Heart left ventricle (tissue), 16 donors: Measurements from ENCODE around the gene REXO1. TPM values are rescaled to one million over a fixed set of nuclear protein-coding genes. Genes with fewer than 3 reads are reported as not detected.

Experiments
- ATAC-seq, 4 donors: fragments of 200-7000 bp; cut with Tn5 transposase; one replicate each; pipeline ENCODE4 v1.9.1; 2020 to 2022; ENCODE audit warnings: moderate library complexity in 4 of 4, mild to moderate bottlenecking in 3 of 4, moderate number of reproducible peaks in 1 of 4
- DNase-seq, 5 donors: peaks; one replicate each; pipeline ENCODE4 v3.0.0-alpha.2; 2020
- H3K27ac ChIP-seq, 12 donors: fragments of 200-600 bp; sonication (generic) in 4 of 12; one replicate each; pipeline versions ENCODE4 v1.5.0 to v1.8.0; 2016 to 2022; ENCODE audit warnings: mild to moderate bottlenecking in 2 of 12
- H3K27me3 ChIP-seq, 9 donors: fragments of 200-600 bp; sonication (generic) in 2 of 9; one replicate each; pipeline versions ENCODE4 v1.5.1 to v1.8.0; 2016 to 2022; ENCODE audit warnings: mild to moderate bottlenecking in 3 of 9
- H3K36me3 ChIP-seq, 9 donors: fragments of 200-600 bp; sonication (generic) in 2 of 9; one replicate each; pipeline versions ENCODE4 v1.5.0 to v1.8.0; 2018 to 2022; ENCODE audit warnings: mild to moderate bottlenecking in 2 of 9
- H3K4me1 ChIP-seq, 12 donors: fragments of 200-600 bp; sonication (generic) in 4 of 12; one replicate each; pipeline versions ENCODE4 v1.5.0 to v1.8.0; 2016 to 2022; ENCODE audit warnings: mild to moderate bottlenecking in 3 of 12
- H3K4me3 ChIP-seq, 12 donors: fragments of 200-600 bp; sonication (generic) in 4 of 12; one replicate each; pipeline versions ENCODE4 v1.5.0 to v1.8.0; 2017 to 2022; ENCODE audit warnings: mild to moderate bottlenecking in 9 of 12, moderate library complexity in 4 of 12
- H3K9me3 ChIP-seq, 12 donors: fragments of 200-600 bp; sonication (generic) in 4 of 12; one replicate each; pipeline versions ENCODE4 v1.5.0 to v1.8.0; 2016 to 2022; ENCODE audit warnings: mild to moderate bottlenecking in 1 of 12
- CTCF ChIP-seq, 12 donors: fragments of 200-600 bp; sonication (generic) in 4 of 12; IDR thresholded peaks; one replicate each; pipeline versions ENCODE4 v1.5.0 to v1.8.0; 2018 to 2022; ENCODE audit warnings: antibody characterized with exemption in 12 of 12, mild to moderate bottlenecking in 5 of 12
- POLR2A ChIP-seq, 2 donors: fragments of 450-650 bp; IDR thresholded peaks; one replicate each; pipeline ENCODE4 v1.6.1; 2017; ENCODE audit warnings: antibody characterized with exemption in 2 of 2, mild to moderate bottlenecking in 2 of 2, moderate library complexity in 2 of 2
- WGBS, 4 donors: extraction: QIAGEN DNeasy Blood & Tissue Kit in 2 of 4; methylation state at CpG; one replicate each; pipeline versions ENCODE4 v1.1.5 to v1.1.7; 2013 to 2018; 5-methylcytosine and 5-hydroxymethylcytosine counted together
- intact Hi-C, 10 donors: fragments of 100-400 bp; cut with DNase I; formaldehyde crosslinking; loops; one replicate each; pipeline versions ENCODE4 v1.11.1 to v1.14.2; 2022
- polyA plus RNA-seq, 2 donors: library from polyadenylated mRNA; stranded (reverse); fragments of 200-250 nt; gene quantifications; one replicate each; pipeline ENCODE4 v1.2.3, GENCODE V29; 2013
- total RNA-seq, 9 donors: library from RNA; depleted of rRNA in 2 of 9; stranded (reverse); fragments of >200 nt in 2 of 9; fragmentation: NEBNext Ultra II Directional in 3 of 9; extraction: Animal tissue kit (Norgen Biotek cat#: 25700) in 3 of 9; gene quantifications; one replicate each; pipeline versions ENCODE4 v1.1.0 to v1.2.4, GENCODE V29; 2016 to 2023
- donor health status: ischemic (EF 13 %, LVEDD 7.1; RV severe dilation, severe dysfunction).
- donor health status: healthy with polysubstance abuse.
- donor health status: DM: no; HTN: yes; CAD: no.
- donor health status: DM: no; HTN: no; CAD: no.
- donor health status: ischemic (EF 25% LVEDD 6.9; RV normal size, moderate dysfunction).
- donor health status: ischemic (EF 25% LVEDD 5.7; RV mildly dilated, moderate dysfunction).
- donor health status: healthy.
- donor health status: DM: yes; HTN: yes; CAD: no.
- donor health status: ischemic (EF 35%, LVEDD 5.7; RV mildly dilated, moderate dysfunction).
- donor health status: nonischemic (EF 11% LVEDD 7.7; RV severe dilation, severe dysfunction).
- donor health status: DM: yes; HTN: yes; CAD: no.
- donor health status: PGD.
- donor health status: ischemic (EF 29% LVEDD 5.4; RV normal size, mild dysfunction).
- donor health status: nonischemic (EF 23%, LVEDD 6.1; RV moderate dilation, normal function).

REXO1 gene
- total and polyA plus RNA-seq, 11 donors, result 13.2 to 22.4 (median 16.4) TPM

- H3K9me3 ChIP-seq, result no peaks in the 10 kb centered on the region
- peaks cover 0 to 13% (median 0%) of the 10 kb centered on the region in 9 donors for H3K36me3 ChIP-seq
- DNase-seq (peak in 4 of 5 donors; percentile 62 to 76 (median 72)), ATAC-seq (peak; percentile 56 to 86 (median 62))
- 48 to 63% (median 55%) methylated on average over 8 to 22 of the region's 22 CpGs for whole genome bisulfite sequencing, 4 donors
- peak overlapping the region; percentile 16 to 80 (median 64) for H3K27ac ChIP-seq
- TF ChIP-seq POLR2A (IDR thresholded peaks at IDR 0.05), result no peak
- TF ChIP-seq CTCF (IDR thresholded peaks at IDR 0.05), result no peak
- peak overlapping the region in 11 of 12 donors; percentile 11 to 50 (median 41) for H3K4me3 ChIP-seq
- no peaks in the 10 kb centered on the region for H3K27me3 ChIP-seq
- H3K4me1 ChIP-seq, result peaks cover 1 to 91% (median 69%) of the 10 kb centered on the region in 12 donors
- intact Hi-C loops, result no loop called here
These were observed 7.7 kb downstream of the REXO1 start for GRCh38 chr19:1840541-1841115.

GRCh38 chr19:1839658-1840540 is 8.4 kb downstream of the REXO1 start:
- Histone ChIP-seq H3K4me3 (peak overlapping the region in 3 of 12 donors; percentile 47 to 50 (median 47)), H3K4me1 (peaks cover 0 to 89% (median 64%) of the 10 kb centered on the region in 12 donors), H3K36me3 (peaks cover 0 to 8% (median 0%) of the 10 kb centered on the region in 9 donors), H3K9me3 (no peaks in the 10 kb centered on the region), H3K27me3 (no peaks in the 10 kb centered on the region), H3K27ac (peak overlapping the region in 10 of 12 donors; percentile 8 to 80 (median 67))
- intact Hi-C loops, result no loop called here
- WGBS, 4 donors, result 49 to 68% (median 63%) methylated on average over 22 to 25 of the region's 25 CpGs
- TF ChIP-seq CTCF (IDR thresholded peaks at IDR 0.05) (no peak), POLR2A (IDR thresholded peaks at IDR 0.05) (no peak)
- no peak for DNase-seq
- peak in 1 of 4 donors; percentile 7 for ATAC-seq

- ATAC-seq (peak in 3 of 4 donors; percentile 14 to 35 (median 20)), DNase-seq (no peak)
- intact Hi-C loops, result no loop called here
- Histone ChIP-seq H3K27ac (no peak overlapping the region), H3K27me3 (no peaks in the 10 kb centered on the region), H3K4me3 (no peak overlapping the region), H3K4me1 (peaks cover 0 to 87% (median 48%) of the 10 kb centered on the region in 12 donors), H3K36me3 (peaks cover 0 to 7% (median 0%) of the 10 kb centered on the region in 9 donors), H3K9me3 (no peaks in the 10 kb centered on the region)
- 33 to 58% (median 39%) methylated on average over 12 to 23 of the region's 23 CpGs for WGBS, 4 donors
- TF ChIP-seq CTCF (IDR thresholded peaks at IDR 0.05), result peak; percentile 68 to 94 (median 83)
- TF ChIP-seq POLR2A (IDR thresholded peaks at IDR 0.05), result no peak
These were observed 10.6 kb downstream of the REXO1 start for GRCh38 chr19:1837625-1838105.

- ATAC-seq (no peak), DNase-seq (no peak)
- Histone ChIP-seq H3K27ac (no peak overlapping the region), H3K27me3 (no peaks in the 10 kb centered on the region), H3K36me3 (peaks cover 0 to 7% (median 0%) of the 10 kb centered on the region in 9 donors), H3K9me3 (no peaks in the 10 kb centered on the region), H3K4me1 (peaks cover 0 to 83% (median 44%) of the 10 kb centered on the region in 12 donors), H3K4me3 (no peak overlapping the region)
- 56 to 87% (median 68%) methylated on average over 3 to 11 of the region's 11 CpGs for WGBS, 4 donors
- intact Hi-C loops, result no loop called here
- no peak for TF ChIP-seq CTCF (IDR thresholded peaks at IDR 0.05)
- no peak for TF ChIP-seq POLR2A (IDR thresholded peaks at IDR 0.05)
These were observed 11.1 kb downstream of the REXO1 start for GRCh38 chr19:1837222-1837565.
